H1 (cell line): ENCODE measurements around the gene LOXHD1. TPM values are rescaled to one million over a fixed set of nuclear protein-coding genes. Genes with fewer than 3 reads are reported as not detected.

Experiments
- CTCF ChIA-PET: fragments of 300-600 bp; sonication (Branson Sonifier 250); formaldehyde crosslinking; loops from one replicate; lab custom pipeline; 2021; ENCODE audit not compliant: partially characterized antibody; lab: Charles Lee
- POLR2A ChIA-PET: fragments of 300-600 bp; sonication (Branson Sonifier 250); formaldehyde crosslinking; loops from one replicate; lab custom pipeline; 2021; ENCODE audit warnings: inconsistent platforms; ENCODE audit not compliant: partially characterized antibody; lab: Charles Lee
- DNase-seq, 2 experiments: peaks; one replicate each; pipeline versions ENCODE4 v3.0.0 to v3.0.0-alpha.2; 2010 to 2022; ENCODE audit warnings: low spot score in 2 of 2, low read depth in 1 of 2, mixed read lengths in 1 of 2
- FAIRE-seq: peaks from 2 replicates; lab custom pipeline; 2011; peaks lifted over from hg19 to GRCh38; lab: Jason Lieb, UNC
- H2AFZ ChIP-seq: 2 replicates; pipeline ENCODE4 v1.8.1; 2012; ENCODE audit warnings: low read length, inconsistent platforms
- H2AK5ac ChIP-seq: 2 replicates; pipeline ENCODE4 v1.6.1; 2013; ENCODE audit warnings: low read depth, low read length
- H2BK120ac ChIP-seq: replicated peaks from 2 replicates; pipeline ENCODE3; 2013; ENCODE audit warnings: low read depth, low read length, inconsistent platforms
- H2BK12ac ChIP-seq: 2 replicates; pipeline ENCODE4 v1.6.1; 2013; ENCODE audit warnings: low read depth, low read length
- H2BK15ac ChIP-seq: 2 replicates; pipeline ENCODE4 v1.6.1; 2013; ENCODE audit warnings: low read length
- H2BK20ac ChIP-seq: 2 replicates; pipeline ENCODE4 v1.6.1; 2013; ENCODE audit warnings: low read length
- H2BK5ac ChIP-seq: 2 replicates; pipeline ENCODE4 v1.6.1; 2013; ENCODE audit warnings: low read depth, low read length
- H3K14ac ChIP-seq: 2 replicates; pipeline ENCODE4 v1.6.1; 2013; ENCODE audit warnings: inconsistent platforms; ENCODE audit not compliant: insufficient read length
- H3K18ac ChIP-seq: 2 replicates; pipeline ENCODE4 v1.6.1; 2013; ENCODE audit warnings: low read length; ENCODE audit errors: extremely low read depth
- H3K23ac ChIP-seq: 2 replicates; pipeline ENCODE4 v1.6.1; 2013; ENCODE audit warnings: inconsistent platforms; ENCODE audit not compliant: insufficient read length
- H3K23me2 ChIP-seq: 2 replicates; pipeline ENCODE4 v1.6.1; 2013; ENCODE audit warnings: low read depth, low read length
- H3K27ac ChIP-seq: 2 replicates; pipeline ENCODE4 v1.6.1; 2011; ENCODE audit warnings: low read depth, low read length, inconsistent platforms
- H3K27me3 ChIP-seq, 4 experiments: replicated peaks in 1 of 4; 1 replicate in 1 of 4; 2 replicates in 3 of 4; pipeline versions ENCODE4 v1.6.1 to v1.8.1; 2011 to 2013; ENCODE audit warnings: low read length in 3 of 4, mild to moderate bottlenecking in 3 of 4, inconsistent platforms in 2 of 4, mixed read lengths in 2 of 4, moderate library complexity in 1 of 4; ENCODE audit not compliant: control insufficient read depth in 3 of 4, insufficient read depth in 3 of 4; ENCODE audit errors: extremely low read depth in 1 of 4
- H3K36me3 ChIP-seq, 4 experiments: 2 replicates each; pipeline versions ENCODE4 v1.6.1 to v1.8.1; 2011 to 2013; ENCODE audit warnings: mild to moderate bottlenecking in 4 of 4, low read length in 3 of 4, moderate library complexity in 2 of 4, control low read depth in 1 of 4, inconsistent platforms in 1 of 4; ENCODE audit not compliant: insufficient read depth in 4 of 4, control insufficient read depth in 2 of 4
- H3K4ac ChIP-seq: replicated peaks from 2 replicates; pipeline ENCODE3; 2013; ENCODE audit warnings: low read length, low read depth, mixed read lengths, inconsistent platforms; ENCODE audit not compliant: insufficient read length
- H3K4me1 ChIP-seq, 4 experiments: replicated peaks in 1 of 4; 1 replicate in 1 of 4; 2 replicates in 3 of 4; pipeline versions ENCODE4 v1.6.1 to v1.8.1; 2011 to 2013; ENCODE audit warnings: low read length in 3 of 4, inconsistent platforms in 2 of 4, mixed read lengths in 1 of 4; ENCODE audit not compliant: insufficient read depth in 4 of 4, control insufficient read depth in 3 of 4
- H3K4me2 ChIP-seq, 2 experiments: 2 replicates each; pipeline versions ENCODE4 v1.6.1 to v1.8.1; 2011 to 2013; ENCODE audit warnings: low read depth in 2 of 2, low read length in 2 of 2, control low read depth in 1 of 2, inconsistent platforms in 1 of 2, mild to moderate bottlenecking in 1 of 2; ENCODE audit not compliant: insufficient read depth in 1 of 2
- H3K4me3 ChIP-seq, 4 experiments: fragments of 200-600, 300-600 bp in 1 of 4; sonication (generic), shearing (Covaris generic), sonication (Bioruptor Twin) in 1 of 4; 2 replicates each; pipeline versions ENCODE4 v1.5.1 to v1.8.1; 2011 to 2016; ENCODE audit warnings: low read length in 4 of 4, low read depth in 3 of 4, control low read depth in 2 of 4, inconsistent platforms in 2 of 4, mild to moderate bottlenecking in 2 of 4, mixed read lengths in 1 of 4, moderate library complexity in 1 of 4; ENCODE audit not compliant: insufficient read depth in 2 of 4; ENCODE audit errors: extremely low read depth in 1 of 4
- H3K56ac ChIP-seq: replicated peaks from 2 replicates; pipeline ENCODE3; 2013; ENCODE audit warnings: low read depth, mild to moderate bottlenecking, mixed read lengths, low read length, inconsistent platforms; ENCODE audit not compliant: insufficient read length
- H3K79me1 ChIP-seq: 2 replicates; pipeline ENCODE4 v1.6.1; 2013; ENCODE audit warnings: low read depth, low read length, control low read depth
- H3K79me2 ChIP-seq, 2 experiments: 2 replicates each; pipeline versions ENCODE4 v1.6.1 to v1.8.1; 2012 to 2013; ENCODE audit warnings: low read length in 2 of 2, mild to moderate bottlenecking in 2 of 2, inconsistent platforms in 1 of 2; ENCODE audit not compliant: insufficient read depth in 2 of 2, control insufficient read depth in 1 of 2
- H3K9ac ChIP-seq, 4 experiments: replicated peaks in 1 of 4; 1 replicate in 1 of 4; 2 replicates in 3 of 4; pipeline versions ENCODE4 v1.6.1 to v1.8.1; 2011 to 2013; ENCODE audit warnings: low read depth in 3 of 4, low read length in 3 of 4, control low read depth in 2 of 4, mild to moderate bottlenecking in 2 of 4, moderate library complexity in 2 of 4, inconsistent platforms in 1 of 4; ENCODE audit errors: extremely low read depth in 1 of 4
- H3K9me3 ChIP-seq, 2 experiments: 2 replicates each; pipeline versions ENCODE4 v1.6.1 to v1.8.1; 2012 to 2013; ENCODE audit warnings: mild to moderate bottlenecking in 2 of 2, moderate library complexity in 2 of 2, control low read depth in 1 of 2, inconsistent platforms in 1 of 2, low read depth in 1 of 2, low read length in 1 of 2, mixed read lengths in 1 of 2; ENCODE audit not compliant: insufficient read depth in 2 of 2
- H4K20me1 ChIP-seq, 2 experiments: replicated peaks in 1 of 2; 2 replicates each; pipeline versions ENCODE3 to v1.8.1; 2011 to 2013; ENCODE audit warnings: inconsistent platforms in 2 of 2, low read length in 2 of 2, mild to moderate bottlenecking in 1 of 2; ENCODE audit not compliant: insufficient read depth in 2 of 2, control insufficient read depth in 1 of 2
- H4K5ac ChIP-seq: 2 replicates; pipeline ENCODE4 v1.6.1; 2013; ENCODE audit warnings: low read length, low read depth, mixed read lengths, inconsistent platforms; ENCODE audit not compliant: insufficient read length
- H4K8ac ChIP-seq: 2 replicates; pipeline ENCODE4 v1.8.0; 2013; ENCODE audit warnings: mild to moderate bottlenecking, moderate library complexity, low read length, inconsistent platforms; ENCODE audit not compliant: insufficient read depth; ENCODE audit errors: extremely low read depth
- H4K91ac ChIP-seq: replicated peaks from 2 replicates; pipeline ENCODE3; 2013; ENCODE audit warnings: low read length, mixed read lengths, inconsistent platforms; ENCODE audit not compliant: insufficient read length
- BACH1 ChIP-seq: IDR thresholded peaks from 2 replicates; pipeline ENCODE4 v1.6.1; 2012; ENCODE audit warnings: low read length, improper control_type of control experiment
- BCL11A ChIP-seq, 2 experiments: IDR thresholded peaks; one replicate each; pipeline ENCODE4 v1.6.1; 2011; ENCODE audit warnings: low read depth in 2 of 2, low read length in 2 of 2, mild to moderate bottlenecking in 2 of 2
- EZH2 ChIP-seq: fragments of 200-600 bp; sonication (generic); IDR thresholded peaks from 2 replicates; pipeline ENCODE4 v1.7.1; 2012; ENCODE audit warnings: low read depth, mild to moderate bottlenecking, moderate library complexity, low read length, inconsistent platforms; ENCODE audit not compliant: severe bottlenecking
- PHF8 ChIP-seq: fragments of 200-600 bp; sonication (generic); conservative IDR thresholded peaks from 2 replicates; pipeline ENCODE4 v1.7.1; 2012; ENCODE audit warnings: low read depth, mild to moderate bottlenecking, inconsistent platforms, low read length, moderate library complexity
- SIN3A ChIP-seq, 2 experiments: IDR thresholded peaks in 1 of 2; conservative IDR thresholded peaks in 1 of 2; 2 replicates each; pipeline ENCODE4 v1.6.1; 2011 to 2012; ENCODE audit warnings: low read length in 2 of 2, improper control_type of control experiment in 1 of 2, low read depth in 1 of 2, mild to moderate bottlenecking in 1 of 2
- SIX5 ChIP-seq: IDR thresholded peaks from 2 replicates; pipeline ENCODE4 v1.6.1; 2011; ENCODE audit warnings: mild to moderate bottlenecking, low read depth, low read length
- SP4 ChIP-seq: IDR thresholded peaks from 2 replicates; pipeline ENCODE4 v1.6.1; 2012; ENCODE audit warnings: low read length, inconsistent platforms
- SRF ChIP-seq: IDR thresholded peaks from 2 replicates; pipeline ENCODE4 v1.6.1; 2011; ENCODE audit warnings: mild to moderate bottlenecking, low read depth, low read length, moderate library complexity
- TAF7 ChIP-seq: optimal IDR thresholded peaks from 2 replicates; pipeline ENCODE3; 2011; ENCODE audit warnings: low read depth, mild to moderate bottlenecking, inconsistent platforms, low read length, moderate library complexity, borderline replicate concordance
- WGBS, 2 experiments: shearing (Covaris generic) in 1 of 2; methylation state at CpG; one replicate each; pipeline versions ENCODE4 v1.1.6 to v1.1.7; 2013 to 2015; ENCODE audit warnings: low lambda C conversion rate in 2 of 2, mixed read lengths in 2 of 2, inconsistent platforms in 1 of 2, low coverage in 1 of 2, missing lambda C conversion rate in 1 of 2; ENCODE audit not compliant: insufficient replicate concordance in 2 of 2, insufficient coverage in 1 of 2, insufficient read length in 1 of 2; ENCODE audit errors: extremely low coverage in 1 of 2, missing lambda C conversion rate in 1 of 2; 5-methylcytosine and 5-hydroxymethylcytosine counted together
- polyA plus RNA-seq, 7 experiments: library from polyadenylated mRNA; depleted of rRNA in 3 of 7; stranded (reverse) in 5 of 7; unstranded in 2 of 7; fragments of >200 nt in 5 of 7; fragments of 200-250 nt in 2 of 7; gene quantifications; 1 replicate in 5 of 7; 2 replicates in 1 of 7; 4 replicates in 1 of 7; pipeline versions ENCODE4 v1.2.1 to v1.2.3, GENCODE V29; 2011 to 2013; ENCODE audit warnings: missing spikeins in 2 of 7, mixed read lengths in 2 of 7
- total RNA-seq: library from RNA; stranded (reverse); fragmentation: NEBNext Ultra II Directional; extraction: Animal tissue kit (Norgen Biotek cat#: 25700); gene quantifications from 2 replicates; pipeline ENCODE4 v1.2.1, GENCODE V29; 2021
- TF ChIP-seq, protein P1 (sequence below): IDR thresholded peaks from 2 replicates; pipeline ENCODE4 v1.6.1; 2012; ENCODE audit warnings: inconsistent platforms

The LOXHD1 gene
- total and polyA plus RNA-seq, 2 of the 8 experiments (the other 6 are each of a cell fraction or from before 2014, with no cell fraction given), result 0.02 TPM; not detected in 1

DNA sequence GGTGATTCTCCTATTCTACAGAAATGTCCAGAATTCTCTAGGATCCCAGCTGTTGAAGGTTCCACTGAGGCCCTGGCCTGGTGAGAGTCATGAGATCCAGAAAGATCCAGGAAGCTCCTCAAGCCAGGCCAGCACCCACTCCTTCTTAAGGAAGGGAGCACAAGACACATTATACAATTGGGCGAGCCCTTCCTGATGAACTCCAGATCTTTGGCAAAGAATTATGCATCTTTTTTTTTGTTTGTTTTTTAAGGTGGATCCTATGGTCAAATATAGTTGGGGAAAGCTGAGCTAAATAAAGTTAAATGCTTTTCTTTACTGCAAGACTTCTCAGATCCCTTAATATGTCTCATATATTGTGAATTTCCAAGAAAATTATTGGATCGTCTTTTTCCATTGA is 37.0 kb upstream of the LOXHD1 start:
- Histone ChIP-seq H4K8ac (no peak overlapping the region), H3K9me3 (no peaks in the 10 kb centered on the region), H3K23ac (no peak overlapping the region), H4K5ac (no peak overlapping the region), H3K18ac (no peak overlapping the region), H2AFZ (no peak overlapping the region), H2BK5ac (no peak overlapping the region), H4K91ac (no peak overlapping the region), H3K27ac (no peak overlapping the region), H3K79me1 (no peaks in the 10 kb centered on the region), H3K14ac (no peak overlapping the region), H4K20me1 (no peaks in the 10 kb centered on the region), H3K23me2 (peaks cover 7% of the 10 kb centered on the region; the same call in 1 of the 2 replicates), H3K56ac (no peak overlapping the region), H3K36me3 (no peaks in the 10 kb centered on the region), H2AK5ac (no peak overlapping the region), H3K4me2 (no peak overlapping the region), H3K9ac (no peak overlapping the region), H3K79me2 (no peaks in the 10 kb centered on the region), H3K27me3 (no peaks in the 10 kb centered on the region), H3K4me1 (peaks cover 0 to 10% (median 2%) of the 10 kb centered on the region in 4 experiments; a peak in 5 of 7 replicates), H3K4ac (no peak overlapping the region), H2BK15ac (no peak overlapping the region), H2BK120ac (no peak overlapping the region), H2BK20ac (0 out of 2 replicates have a peak overlapping the region, but pooled peaks have one; percentile 43), H2BK12ac (no peak overlapping the region), H3K4me3 (no peak overlapping the region)
- WGBS, 2 experiments, result 92% methylated on average over 2 of the region's 2 CpGs; no CpG with 5 or more reads in 1 of the 2 experiments
- no peak for TF ChIP-seq SIN3A (conservative IDR thresholded peaks at IDR 0.05 in 1 of 2, IDR thresholded peaks at IDR 0.05 in 1 of 2; ENCODE audit: low read depth in 1 of 2, low read length in 2 of 2)
- no peak for TF ChIP-seq BCL11A (IDR thresholded peaks at IDR 0.05; ENCODE audit: low read depth in 2 of 2, low read length in 2 of 2)
- TF ChIP-seq SRF, result no peak
- TF ChIP-seq SP4, result no peak
- TF ChIP-seq, protein P1, sequence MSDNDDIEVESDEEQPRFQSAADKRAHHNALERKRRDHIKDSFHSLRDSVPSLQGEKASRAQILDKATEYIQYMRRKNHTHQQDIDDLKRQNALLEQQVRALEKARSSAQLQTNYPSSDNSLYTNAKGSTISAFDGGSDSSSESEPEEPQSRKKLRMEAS, result no peak
- no peak for TF ChIP-seq BACH1
- no peak for TF ChIP-seq EZH2
- TF ChIP-seq SIX5, result no peak
- TF ChIP-seq PHF8, result no peak
- TF ChIP-seq TAF7, result no peak
- FAIRE-seq, result no peak
- ChIA-PET POLR2A (no interaction called here), CTCF (interaction anchor here (1.5 to 1.7 kb wide), 2 partner anchors 9 to 25 kb away, joined by 4 to 5 read pairs; no protein-coding TSS in a partner anchor)
- DNase-seq, result no peak
